ENCODE measurements around the gene PIK3C2B. TPM values are rescaled to one million over a fixed set of nuclear protein-coding genes. Genes with fewer than 3 reads are reported as not detected.

PIK3C2B gene
- total and polyA plus RNA-seq, 2 donors (not counting 1 experiment from before 2014, with no cell fraction given): 90.3 to 142 TPM

- intact Hi-C loops (cut with micrococcal nuclease): loop anchor here (2.0 to 5.0 kb wide), 2 partner anchors 29 to 34 kb away; no protein-coding TSS in a partner anchor
- Mint-ChIP-seq H3K4me3 (peak overlapping the region; percentile 71), H3K27me3 (no peaks in the 10 kb centered on the region), H3K9me3 (ENCODE audit: insufficient read depth) (no peaks in the 10 kb centered on the region), H3K4me1 (peaks cover 87% of the 10 kb centered on the region), H3K27ac (peak overlapping the region; percentile 84)
- no peak overlapping the region for H2AFZ ChIP-seq (ENCODE audit: insufficient read depth, low read depth, low read length, poor library complexity, severe bottlenecking)
- no peaks in the 10 kb centered on the region for H4K20me1 ChIP-seq (ENCODE audit: control insufficient read depth, insufficient read depth, low read length, poor library complexity, severe bottlenecking)
- ChIA-PET CTCF (interaction anchor here (1.2 to 43.9 kb wide), 4 partner anchors 19 to 355 kb away, joined by 3 to 1884 read pairs (median 215); partner anchors contain the start of gene PIK3C2B), POLR2A (interaction anchor here (0.6 to 12.9 kb wide), 7 partner anchors 15 to 73 kb away, joined by 3 to 161 read pairs (median 10); partner anchors contain the start of gene PIK3C2B)
- DNase-seq (no peak), ATAC-seq (ENCODE audit: low read depth) (no peak)
- TF ChIP-seq EZH2 (IDR thresholded peaks at IDR 0.05; ENCODE audit: borderline replicate concordance, insufficient read depth, low read depth, low read length, poor library complexity, severe bottlenecking) (no peak), CTCF (IDR thresholded peaks at IDR 0.05) (no peak)
- peak overlapping the region; percentile 69 for H3K4me2 ChIP-seq (replicated peaks; ENCODE audit: low read depth, low read length, poor library complexity, severe bottlenecking)
- WGBS (ENCODE audit: insufficient coverage): 76% methylated on average over 4 of the region's 8 CpGs
- H3K9ac ChIP-seq (ENCODE audit: low read length): peak overlapping the region; percentile 1
- H3K4me3 ChIP-seq (ENCODE audit: control extremely low read depth in 1 of 5, extremely low read depth in 1 of 5, insufficient read depth in 1 of 5, low read depth in 2 of 5, low read length in 4 of 5): no peak overlapping the region
- H3K36me3 ChIP-seq (replicated peaks in 1 of 2; ENCODE audit: control extremely low read depth in 1 of 2, control insufficient read depth in 1 of 2, extremely low read depth in 1 of 2, insufficient read depth in 2 of 2, low read length in 1 of 2): peaks cover 3 to 65% of the 10 kb centered on the region in 2 experiments
- peaks cover 60% of the 10 kb centered on the region for H3K79me2 ChIP-seq (ENCODE audit: control insufficient read depth, insufficient read depth, low read length)
- H3K27ac ChIP-seq (ENCODE audit: low read length in 2 of 2): peak overlapping the region; percentile 96
- no peaks in the 10 kb centered on the region for H3K9me3 ChIP-seq (ENCODE audit: control extremely low read depth in 1 of 3, control insufficient read depth in 2 of 3, insufficient read depth in 1 of 3, low read length in 2 of 3)
- no peaks in the 10 kb centered on the region for H3K27me3 ChIP-seq (replicated peaks in 1 of 4; ENCODE audit: control extremely low read depth in 1 of 4, control insufficient read depth in 3 of 4, insufficient read depth in 4 of 4, low read length in 3 of 4)
- peaks cover 91 to 95% of the 10 kb centered on the region in 2 donors for H3K4me1 ChIP-seq (ENCODE audit: control insufficient read depth in 2 of 2, insufficient read depth in 2 of 2, low read length in 2 of 2)
These were observed 43.1 kb downstream of the PIK3C2B start for GRCh38 chr1:204451352-204452124.
